HCT116 (cell line): ENCODE results near the gene PROM2.

Source experiments
- EZH2 ChIP-seq: fragments of 200-600 bp; sonication (generic); IDR thresholded peaks from 2 replicates; pipeline ENCODE4 v1.6.1; 2017; ENCODE audit warnings: antibody characterized with exemption, mixed run types
- RAD21 ChIP-seq: IDR thresholded peaks from 2 replicates; pipeline ENCODE4 v1.6.1; 2012; ENCODE audit warnings: low read depth, mild to moderate bottlenecking
- ZFX ChIP-seq: fragments of 450-650 bp; IDR thresholded peaks from 2 replicates; pipeline ENCODE4 v1.6.1; 2017
- ZNF274 ChIP-seq: fragments of 200-500 bp; sonication (Bioruptor generic); IDR thresholded peaks from 2 replicates; pipeline ENCODE4 v1.6.1; 2014; ENCODE audit warnings: mild to moderate bottlenecking, low read depth, low read length, inconsistent platforms
- TF ChIP-seq, protein P1 (sequence below): IDR thresholded peaks from 2 replicates; pipeline ENCODE4 v1.6.1; 2012

DNA sequence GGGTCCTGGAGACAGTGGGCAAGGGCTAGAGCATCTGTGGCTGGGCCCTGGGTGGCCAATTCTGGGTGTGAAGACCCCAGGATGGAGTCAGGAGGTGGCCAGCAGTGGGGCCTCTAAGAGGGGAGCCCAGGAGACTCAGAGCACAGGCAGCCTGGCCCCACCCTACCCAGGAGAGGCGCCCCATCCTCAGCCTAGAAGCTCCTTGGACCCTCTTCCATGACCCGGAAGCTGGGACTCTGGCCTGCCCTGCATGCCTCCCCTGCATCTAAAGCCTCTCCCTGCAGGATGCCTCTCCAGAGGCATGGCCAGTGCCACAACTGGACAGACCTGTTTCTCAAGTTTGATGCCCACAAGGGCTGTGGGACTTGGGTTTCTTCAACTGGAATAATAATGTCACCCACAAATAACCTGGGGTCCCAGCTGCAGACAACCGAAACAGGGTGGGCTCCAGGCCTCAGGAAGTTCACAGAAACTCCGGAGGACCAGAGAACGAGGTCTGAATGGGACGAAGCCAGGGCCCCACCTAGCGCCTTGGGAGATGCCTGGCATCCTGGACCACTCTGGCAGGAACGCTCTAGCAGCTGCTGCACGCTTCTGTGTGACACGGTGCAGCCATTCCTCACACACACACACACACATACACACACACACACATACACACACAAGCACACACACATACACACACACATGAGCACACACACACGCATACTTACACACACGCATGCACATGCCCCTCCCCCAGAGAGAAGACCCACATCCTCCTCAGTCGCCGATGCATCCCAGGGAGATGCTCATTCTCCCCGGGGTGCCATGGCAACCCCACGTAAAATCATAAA is 39.3 kb downstream of the PROM2 start:
- TF ChIP-seq RAD21, result no peak
- no peak for TF ChIP-seq EZH2
- TF ChIP-seq ZNF274, result no peak
- TF ChIP-seq ZFX, result no peak
- TF ChIP-seq, protein P1, sequence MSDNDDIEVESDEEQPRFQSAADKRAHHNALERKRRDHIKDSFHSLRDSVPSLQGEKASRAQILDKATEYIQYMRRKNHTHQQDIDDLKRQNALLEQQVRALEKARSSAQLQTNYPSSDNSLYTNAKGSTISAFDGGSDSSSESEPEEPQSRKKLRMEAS, result no peak; the same call in 1 of the 2 replicates
